ENCODE results near the gene SMC6.

SMC6 gene

GRCh38 chr2:17709897-17710296 is 43.7 kb downstream of the SMC6 start:
- TF ChIP-seq CTCF (IDR thresholded peaks at IDR 0.05; ENCODE audit: control insufficient read depth, insufficient read depth, low read depth, low read length, missing control alignments): no peak
- H3K4me3 ChIP-seq (ENCODE audit: control insufficient read depth, low read depth, low read length): no peak overlapping the region
- DNase-seq (ENCODE audit: low read depth): no peak

- no peak for TF ChIP-seq CTCF (IDR thresholded peaks at IDR 0.05; ENCODE audit: control insufficient read depth, insufficient read depth, low read depth, low read length, missing control alignments)
- H3K4me3 ChIP-seq (ENCODE audit: control insufficient read depth, low read depth, low read length): no peak overlapping the region
Observed at GRCh38 chr2:17708501-17708900, 45.1 kb downstream of the SMC6 start.

GRCh38 chr2:17706845-17707244 is 46.8 kb downstream of the SMC6 start:
- no peak overlapping the region for H3K4me3 ChIP-seq (ENCODE audit: control insufficient read depth, low read depth, low read length)
- no peak for TF ChIP-seq CTCF (IDR thresholded peaks at IDR 0.05; ENCODE audit: control insufficient read depth, insufficient read depth, low read depth, low read length, missing control alignments)
- no peak for DNase-seq (ENCODE audit: low read depth)

More at GRCh38 chr2:17708501-17708900, 45.1 kb downstream of the SMC6 start:
- no peak for DNase-seq (ENCODE audit: low read depth)

GRCh38 chr2:17690776-17691175 is 62.8 kb downstream of the SMC6 start:
- no peak for TF ChIP-seq CTCF (IDR thresholded peaks at IDR 0.05; ENCODE audit: control insufficient read depth, insufficient read depth, low read depth, low read length, missing control alignments)
- no peak overlapping the region for H3K4me3 ChIP-seq (ENCODE audit: control insufficient read depth, low read depth, low read length)
- DNase-seq (ENCODE audit: low read depth): no peak

GRCh38 chr2:17689010-17689409 is 64.6 kb downstream of the SMC6 start:
- no peak overlapping the region for H3K4me3 ChIP-seq (ENCODE audit: control insufficient read depth, low read depth, low read length)
- DNase-seq (ENCODE audit: low read depth): no peak
- no peak for TF ChIP-seq CTCF (IDR thresholded peaks at IDR 0.05; ENCODE audit: control insufficient read depth, insufficient read depth, low read depth, low read length, missing control alignments)

- no peak for DNase-seq (ENCODE audit: low read depth)
- no peak for TF ChIP-seq CTCF (IDR thresholded peaks at IDR 0.05; ENCODE audit: control insufficient read depth, insufficient read depth, low read depth, low read length, missing control alignments)
- no peak overlapping the region for H3K4me3 ChIP-seq (ENCODE audit: control insufficient read depth, low read depth, low read length)
Observed at GRCh38 chr2:17688600-17688999, 65.0 kb downstream of the SMC6 start.

- no peak for TF ChIP-seq CTCF (IDR thresholded peaks at IDR 0.05; ENCODE audit: control insufficient read depth, insufficient read depth, low read depth, low read length, missing control alignments)
- DNase-seq (ENCODE audit: low read depth): no peak
- no peak overlapping the region for H3K4me3 ChIP-seq (ENCODE audit: control insufficient read depth, low read depth, low read length)
Observed at GRCh38 chr2:17683981-17684380, 69.6 kb downstream of the SMC6 start.
